ENCODE data around the gene HDAC1. TPM values are rescaled to one million over a fixed set of nuclear protein-coding genes. Genes with fewer than 3 reads are reported as not detected.

Gene HDAC1
- total RNA-seq, 4 donors from 2014 or later, result 49.5 to 60.5 (median 59.5) TPM

- WGBS, 2 donors (ENCODE audit: low coverage in 1 of 2), result 70 to 80% methylated on average over 1 of the region's 1 CpG
- peaks cover 0 to 95% of the 10 kb centered on the region in 2 donors for H3K36me3 ChIP-seq
These were observed 82.2 kb downstream of the HDAC1 start for GRCh38 chr1:32373996-32374592.

GRCh38 chr1:32376199-32376598 lies 84.3 kb downstream of the HDAC1 start:
- no peak for TF ChIP-seq POLR2A (IDR thresholded peaks at IDR 0.05)
- no peaks in the 10 kb centered on the region for H3K4me1 ChIP-seq
- no peak overlapping the region for H3K27ac ChIP-seq
- H3K9me3 ChIP-seq, result no peaks in the 10 kb centered on the region
- no peak overlapping the region for H3K4me3 ChIP-seq
- peaks cover 0 to 100% of the 10 kb centered on the region in 2 donors for H3K36me3 ChIP-seq
- 94 to 95% methylated on average over 2 to 3 of the region's 11 CpGs for WGBS, 2 donors (ENCODE audit: low coverage in 1 of 2)
- no peak for ATAC-seq
- H3K27me3 ChIP-seq, result no peaks in the 10 kb centered on the region

More at GRCh38 chr1:32373996-32374592, 82.2 kb downstream of the HDAC1 start:
- no peaks in the 10 kb centered on the region for H3K9me3 ChIP-seq
- H3K4me1 ChIP-seq, result no peaks in the 10 kb centered on the region
- TF ChIP-seq, protein P1, sequence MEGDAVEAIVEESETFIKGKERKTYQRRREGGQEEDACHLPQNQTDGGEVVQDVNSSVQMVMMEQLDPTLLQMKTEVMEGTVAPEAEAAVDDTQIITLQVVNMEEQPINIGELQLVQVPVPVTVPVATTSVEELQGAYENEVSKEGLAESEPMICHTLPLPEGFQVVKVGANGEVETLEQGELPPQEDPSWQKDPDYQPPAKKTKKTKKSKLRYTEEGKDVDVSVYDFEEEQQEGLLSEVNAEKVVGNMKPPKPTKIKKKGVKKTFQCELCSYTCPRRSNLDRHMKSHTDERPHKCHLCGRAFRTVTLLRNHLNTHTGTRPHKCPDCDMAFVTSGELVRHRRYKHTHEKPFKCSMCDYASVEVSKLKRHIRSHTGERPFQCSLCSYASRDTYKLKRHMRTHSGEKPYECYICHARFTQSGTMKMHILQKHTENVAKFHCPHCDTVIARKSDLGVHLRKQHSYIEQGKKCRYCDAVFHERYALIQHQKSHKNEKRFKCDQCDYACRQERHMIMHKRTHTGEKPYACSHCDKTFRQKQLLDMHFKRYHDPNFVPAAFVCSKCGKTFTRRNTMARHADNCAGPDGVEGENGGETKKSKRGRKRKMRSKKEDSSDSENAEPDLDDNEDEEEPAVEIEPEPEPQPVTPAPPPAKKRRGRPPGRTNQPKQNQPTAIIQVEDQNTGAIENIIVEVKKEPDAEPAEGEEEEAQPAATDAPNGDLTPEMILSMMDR (IDR thresholded peaks at IDR 0.05), result no peak
- TF ChIP-seq POLR2AphosphoS5 (IDR thresholded peaks at IDR 0.05) (no peak), EP300 (IDR thresholded peaks at IDR 0.05) (no peak), POLR2A (IDR thresholded peaks at IDR 0.05) (no peak)
- no peak overlapping the region for H3K4me3 ChIP-seq
- no peaks in the 10 kb centered on the region for H3K27me3 ChIP-seq
- ATAC-seq, result no peak
- H3K27ac ChIP-seq, result no peak overlapping the region

DNA sequence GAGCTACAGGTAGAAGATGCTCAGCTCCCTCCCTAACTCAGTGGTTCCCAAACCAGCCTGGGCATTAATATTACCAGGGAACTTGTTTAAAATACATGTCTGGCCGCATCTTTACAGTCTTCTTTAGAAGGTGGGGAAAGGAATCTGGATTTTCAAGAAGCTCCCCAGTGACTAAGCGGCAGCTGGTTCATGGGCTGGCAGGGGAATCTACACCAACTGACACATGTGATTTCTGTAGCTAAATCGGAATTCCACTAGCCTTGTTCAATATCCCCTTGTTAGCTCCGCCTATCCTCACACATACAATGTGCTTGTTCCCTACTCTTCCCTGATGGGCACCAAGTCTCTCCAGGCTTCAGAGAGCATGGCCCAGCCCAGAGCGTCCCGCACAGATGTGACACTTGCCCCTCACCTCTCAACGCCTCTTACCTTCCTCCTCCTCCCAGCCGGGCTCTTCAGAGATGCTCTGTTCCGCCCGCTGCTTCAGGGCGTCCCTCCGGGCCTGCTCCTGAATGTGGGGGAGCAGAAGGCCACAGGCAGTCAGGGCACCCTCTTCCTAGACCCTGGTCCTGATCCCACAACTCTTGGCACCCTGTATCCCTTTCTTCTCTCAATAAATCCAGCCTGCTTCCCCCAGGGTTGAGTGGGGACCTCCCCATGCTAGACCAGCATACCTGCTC lies 85.8 kb downstream of the HDAC1 start:
- Histone ChIP-seq H3K27me3 (no peaks in the 10 kb centered on the region), H3K4me3 (no peak overlapping the region), H3K4me1 (no peaks in the 10 kb centered on the region), H3K36me3 (peaks cover 0 to 100% of the 10 kb centered on the region in 2 donors), H3K9me3 (no peaks in the 10 kb centered on the region), H3K27ac (no peak overlapping the region)
- WGBS, 2 donors (ENCODE audit: low coverage in 1 of 2), result 85 to 91% methylated on average over 5 to 11 of the region's 12 CpGs
- TF ChIP-seq, protein P1 (IDR thresholded peaks at IDR 0.05), result no peak
- TF ChIP-seq POLR2A (IDR thresholded peaks at IDR 0.05), result no peak
- TF ChIP-seq POLR2AphosphoS5 (IDR thresholded peaks at IDR 0.05), result no peak
- TF ChIP-seq EP300 (IDR thresholded peaks at IDR 0.05), result no peak
- no peak for ATAC-seq

DNA sequence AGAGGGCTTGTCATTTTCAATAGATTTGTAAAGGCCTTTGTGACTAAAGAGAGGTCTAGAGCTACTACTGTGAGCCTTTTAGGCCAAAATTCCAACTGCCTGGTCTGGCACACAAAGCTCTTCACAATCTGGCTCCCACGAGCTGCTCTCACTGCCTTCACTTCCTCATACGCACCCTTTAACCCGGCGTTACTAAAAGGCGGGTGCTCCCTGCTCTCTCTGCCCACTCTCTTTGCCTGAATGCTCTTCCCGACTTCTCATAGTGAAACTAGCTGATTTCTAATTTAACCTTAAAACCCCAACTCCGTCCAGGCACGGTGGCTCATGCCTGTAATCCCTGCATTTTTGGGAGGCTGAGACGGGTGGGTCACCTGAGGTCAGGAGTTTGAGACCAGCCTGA lies 88.2 kb downstream of the HDAC1 start:
- no peak for TF ChIP-seq EP300 (IDR thresholded peaks at IDR 0.05)
- TF ChIP-seq POLR2AphosphoS5 (IDR thresholded peaks at IDR 0.05), result no peak
- no peak for TF ChIP-seq POLR2A (IDR thresholded peaks at IDR 0.05)
- TF ChIP-seq, protein P1 (IDR thresholded peaks at IDR 0.05), result no peak
- Histone ChIP-seq H3K27ac (no peak overlapping the region), H3K4me1 (no peaks in the 10 kb centered on the region), H3K4me3 (no peak overlapping the region), H3K9me3 (no peaks in the 10 kb centered on the region), H3K27me3 (no peaks in the 10 kb centered on the region), H3K36me3 (peaks cover 0 to 100% of the 10 kb centered on the region in 2 donors)
- 84 to 93% methylated on average over 5 to 6 of the region's 9 CpGs for WGBS, 2 donors (ENCODE audit: low coverage in 1 of 2)
- no peak for ATAC-seq

Small RNA genes lying within 50 kb of the gene (small RNA-seq; reads per million reads assigned to genes)
- 0 reads per million in 4 donors for gene RF00017
- 0 reads per million in 4 donors for gene RF00019

Other genes starting within 250 kb of the HDAC1 start
- gene TMEM39B, start 219.1 kb upstream of the HDAC1 start, total RNA-seq, result 1 to 10 TPM; 1.7 to 5.4 (median 2.9) TPM
- gene KPNA6, start 184.0 kb upstream of the HDAC1 start, total RNA-seq, result 10 to 100 TPM; 52.9 to 70.4 (median 57.6) TPM
- 10 to 100 TPM; 44.7 to 86.6 (median 67.3) TPM for gene TXLNA, start 112.4 kb upstream of the HDAC1 start, total RNA-seq
- 1 to 10 TPM; 2.7 to 8.0 (median 5.6) TPM for gene CCDC28B, start 91.5 kb upstream of the HDAC1 start, total RNA-seq
- gene IQCC, start 86.4 kb upstream of the HDAC1 start, total RNA-seq, result 1 to 10 TPM in 2 of 4 donors, under 1 TPM in 2; 0.69 to 1.9 (median 1.3) TPM
- not detected for gene DCDC2B, start 83.0 kb upstream of the HDAC1 start, total RNA-seq
- gene TMEM234, start 69.7 kb upstream of the HDAC1 start, total RNA-seq, result 10 to 100 TPM in 2 of 4 donors, 1 to 10 TPM in 2; 3.5 to 17.9 (median 9.9) TPM
- gene EIF3I, start 69.7 kb upstream of the HDAC1 start, total RNA-seq, result 100 to 1,000 TPM; 123 to 224 (median 171) TPM
- 1 to 10 TPM in 3 of 4 donors, under 1 TPM in 1; 0.40 to 4.4 (median 2.2) TPM for gene FAM167B, start 44.9 kb upstream of the HDAC1 start, total RNA-seq
- 1 to 10 TPM in 2 of 4 donors, under 1 TPM in 2; 0.47 to 3.5 (median 1.2) TPM for gene LCK, start 40.8 kb upstream of the HDAC1 start, total RNA-seq
- 1 to 10 TPM; 4.0 to 9.0 (median 7.4) TPM for gene MARCKSL1, start 44.1 kb downstream of the HDAC1 start, total RNA-seq
- 1 to 10 TPM in 3 of 4 donors, under 1 TPM in 1; 0.74 to 7.6 (median 4.9) TPM for gene FAM229A, start 70.4 kb downstream of the HDAC1 start, total RNA-seq
- 1 to 10 TPM in 1 of 4 donors, not detected in 3; 3.6 TPM for gene TSSK3, start 70.5 kb downstream of the HDAC1 start, total RNA-seq
- 10 to 100 TPM; 56.5 to 74.2 (median 70.0) TPM for gene BSDC1, start 102.4 kb downstream of the HDAC1 start, total RNA-seq
- gene ZBTB8B, start 173.0 kb downstream of the HDAC1 start, total RNA-seq, result under 1 TPM in 2 of 4 donors, not detected in 2; under 0.01 to 0.16 TPM
- 10 to 100 TPM in 1 of 4 donors, 1 to 10 TPM in 3; 8.4 to 10.9 (median 9.0) TPM for gene ZBTB8A, start 247.3 kb downstream of the HDAC1 start, total RNA-seq

All from gastroesophageal sphincter (tissue), 4 donors.